ENCODE data around the gene EEF2. TPM values are rescaled to one million over a fixed set of nuclear protein-coding genes. Genes with fewer than 3 reads are reported as not detected.

EEF2 gene
- total RNA-seq, 1 donor from 2014 or later, result 2,896 TPM

DNA sequence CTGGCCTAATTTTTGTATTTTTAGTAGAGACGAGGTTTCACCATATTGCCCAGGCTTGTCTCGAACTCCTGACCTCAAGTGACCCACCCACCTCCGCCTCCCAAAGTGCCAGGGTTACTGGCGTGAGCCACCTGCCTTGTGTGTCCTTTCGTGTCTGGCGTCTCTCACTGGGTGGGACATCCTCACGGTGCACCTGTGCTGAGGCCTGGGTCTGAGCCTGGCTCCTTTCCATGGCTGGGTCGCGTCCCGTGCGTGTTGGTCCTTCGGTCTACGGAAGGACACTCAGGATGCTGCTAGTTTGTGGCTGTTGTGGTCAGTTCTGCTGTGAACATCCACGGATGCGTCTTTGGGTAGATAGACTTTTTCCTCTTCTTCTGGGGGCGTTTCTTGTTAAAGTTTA, 41.9 kb upstream of the EEF2 start:
- peaks cover 8% of the 10 kb centered on the region for H3K36me3 Mint-ChIP-seq (ENCODE audit: low read depth, unreplicated experiment)
- peaks cover 3% of the 10 kb centered on the region for H3K27me3 Mint-ChIP-seq (ENCODE audit: unreplicated experiment)
- TF ChIP-seq, protein P1, sequence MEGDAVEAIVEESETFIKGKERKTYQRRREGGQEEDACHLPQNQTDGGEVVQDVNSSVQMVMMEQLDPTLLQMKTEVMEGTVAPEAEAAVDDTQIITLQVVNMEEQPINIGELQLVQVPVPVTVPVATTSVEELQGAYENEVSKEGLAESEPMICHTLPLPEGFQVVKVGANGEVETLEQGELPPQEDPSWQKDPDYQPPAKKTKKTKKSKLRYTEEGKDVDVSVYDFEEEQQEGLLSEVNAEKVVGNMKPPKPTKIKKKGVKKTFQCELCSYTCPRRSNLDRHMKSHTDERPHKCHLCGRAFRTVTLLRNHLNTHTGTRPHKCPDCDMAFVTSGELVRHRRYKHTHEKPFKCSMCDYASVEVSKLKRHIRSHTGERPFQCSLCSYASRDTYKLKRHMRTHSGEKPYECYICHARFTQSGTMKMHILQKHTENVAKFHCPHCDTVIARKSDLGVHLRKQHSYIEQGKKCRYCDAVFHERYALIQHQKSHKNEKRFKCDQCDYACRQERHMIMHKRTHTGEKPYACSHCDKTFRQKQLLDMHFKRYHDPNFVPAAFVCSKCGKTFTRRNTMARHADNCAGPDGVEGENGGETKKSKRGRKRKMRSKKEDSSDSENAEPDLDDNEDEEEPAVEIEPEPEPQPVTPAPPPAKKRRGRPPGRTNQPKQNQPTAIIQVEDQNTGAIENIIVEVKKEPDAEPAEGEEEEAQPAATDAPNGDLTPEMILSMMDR (IDR thresholded peaks at IDR 0.05; ENCODE audit: unreplicated experiment), result no peak
- peak overlapping the region; percentile 80 for H3K4me3 Mint-ChIP-seq (ENCODE audit: unreplicated experiment)
- no peak overlapping the region for H3K27ac Mint-ChIP-seq (ENCODE audit: unreplicated experiment)
- DNase-seq (ENCODE audit: low spot score), result no peak
- H3K4me1 Mint-ChIP-seq (ENCODE audit: unreplicated experiment), result peaks cover 14% of the 10 kb centered on the region
- no peaks in the 10 kb centered on the region for H3K9me3 Mint-ChIP-seq (ENCODE audit: unreplicated experiment)

DNA sequence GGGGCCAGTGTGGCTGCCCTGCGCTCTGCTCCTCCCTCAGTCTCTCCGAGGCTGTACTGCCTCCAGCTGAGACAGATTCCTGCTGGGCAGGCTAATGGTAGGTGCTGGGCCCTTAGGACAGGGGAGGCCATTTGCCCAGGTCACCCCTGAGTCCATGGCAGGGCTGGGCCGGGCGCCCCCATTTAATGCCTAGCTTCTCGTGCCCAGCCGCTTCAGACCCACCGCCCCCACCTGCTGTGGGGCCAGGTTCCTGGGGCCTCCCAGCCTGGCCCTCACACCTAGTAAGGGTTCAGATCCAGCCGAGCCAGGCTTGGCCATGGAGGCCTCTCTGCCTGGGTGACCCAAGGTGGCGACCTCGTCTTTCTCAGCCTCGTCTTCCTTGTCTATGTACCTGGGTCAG, 40.1 kb upstream of the EEF2 start:
- TF ChIP-seq, protein P1 (IDR thresholded peaks at IDR 0.05; ENCODE audit: unreplicated experiment), result no peak
- peaks cover 16% of the 10 kb centered on the region for H3K36me3 Mint-ChIP-seq (ENCODE audit: low read depth, unreplicated experiment)
- H3K9me3 Mint-ChIP-seq (ENCODE audit: unreplicated experiment), result no peaks in the 10 kb centered on the region
- no peak overlapping the region for H3K4me3 Mint-ChIP-seq (ENCODE audit: unreplicated experiment)
- H3K27me3 Mint-ChIP-seq (ENCODE audit: unreplicated experiment), result peaks cover 3% of the 10 kb centered on the region
- no peak for DNase-seq (ENCODE audit: low spot score)
- H3K4me1 Mint-ChIP-seq (ENCODE audit: unreplicated experiment), result peaks cover 16% of the 10 kb centered on the region
- no peak overlapping the region for H3K27ac Mint-ChIP-seq (ENCODE audit: unreplicated experiment)

DNA sequence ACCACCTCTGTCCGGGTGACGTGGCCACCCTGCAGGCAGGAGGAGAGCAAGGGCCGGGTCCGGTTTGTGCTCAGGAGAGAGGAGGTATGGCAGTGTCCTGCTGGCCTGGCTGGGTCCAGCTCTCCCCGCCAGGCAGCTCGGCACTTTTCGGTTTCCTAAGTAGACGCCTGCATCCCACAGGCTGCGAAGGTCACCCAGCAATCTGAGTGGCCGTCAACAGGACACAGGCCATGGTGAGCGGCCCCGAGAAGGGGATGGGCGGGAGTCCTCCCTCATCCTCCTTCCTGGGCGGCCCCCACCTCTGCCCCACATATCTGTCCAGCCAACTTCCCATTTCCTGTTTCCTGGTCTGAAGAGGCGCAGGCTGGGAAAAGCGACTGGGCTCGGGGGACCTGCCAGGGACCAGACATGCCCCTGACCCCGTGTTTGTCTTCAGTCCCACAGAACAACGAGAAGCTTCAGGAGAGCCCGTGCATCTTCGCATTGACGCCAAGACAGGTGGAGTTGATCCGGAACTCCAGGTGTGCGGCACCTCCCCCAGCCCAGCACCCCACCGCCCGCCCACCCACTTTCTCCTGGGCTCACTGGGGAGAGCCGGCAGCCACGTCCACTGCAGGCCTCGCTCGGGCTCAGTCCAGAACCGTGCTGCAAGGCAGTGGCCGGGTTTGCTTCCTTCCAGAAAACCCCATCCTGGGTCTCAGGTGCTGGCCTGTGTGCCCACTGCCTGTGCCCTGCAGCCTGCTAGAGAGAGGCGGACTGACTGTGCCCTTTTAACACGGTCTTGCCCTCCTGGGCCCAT, 38.5 kb upstream of the EEF2 start:
- peak overlapping the region; percentile 38 for H3K27ac Mint-ChIP-seq (ENCODE audit: unreplicated experiment)
- TF ChIP-seq, protein P1 (IDR thresholded peaks at IDR 0.05; ENCODE audit: unreplicated experiment), result no peak
- H3K36me3 Mint-ChIP-seq (ENCODE audit: low read depth, unreplicated experiment), result peaks cover 16% of the 10 kb centered on the region
- H3K9me3 Mint-ChIP-seq (ENCODE audit: unreplicated experiment), result no peaks in the 10 kb centered on the region
- no peaks in the 10 kb centered on the region for H3K27me3 Mint-ChIP-seq (ENCODE audit: unreplicated experiment)
- H3K4me1 Mint-ChIP-seq (ENCODE audit: unreplicated experiment), result peaks cover 16% of the 10 kb centered on the region
- H3K4me3 Mint-ChIP-seq (ENCODE audit: unreplicated experiment), result peak overlapping the region; percentile 51
- DNase-seq (ENCODE audit: low spot score), result peak; percentile 50

DNA sequence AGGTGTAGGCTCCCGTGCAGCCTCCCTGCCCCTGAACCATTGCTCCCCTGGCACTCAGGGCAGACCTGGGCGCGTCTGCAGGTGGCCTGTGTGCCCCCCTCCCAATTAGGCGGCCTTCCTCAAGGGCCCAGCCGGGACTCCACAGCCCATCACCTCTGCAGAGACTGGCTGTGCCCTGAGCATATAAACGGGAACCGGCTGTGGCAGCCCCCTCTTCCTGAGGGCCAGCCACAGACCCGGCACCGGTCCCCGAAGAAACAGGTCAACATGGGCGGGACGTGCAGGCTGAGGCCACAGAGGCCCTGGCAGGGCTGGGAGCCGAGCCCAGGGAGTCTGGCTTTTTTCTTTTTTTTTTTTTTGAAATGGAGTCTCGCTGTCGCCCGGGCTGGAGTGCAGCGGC, 34.3 kb upstream of the EEF2 start:
- Mint-ChIP-seq H3K27ac (ENCODE audit: unreplicated experiment) (no peak overlapping the region), H3K9me3 (ENCODE audit: unreplicated experiment) (no peaks in the 10 kb centered on the region), H3K4me3 (ENCODE audit: unreplicated experiment) (no peak overlapping the region), H3K27me3 (ENCODE audit: unreplicated experiment) (no peaks in the 10 kb centered on the region), H3K4me1 (ENCODE audit: unreplicated experiment) (peaks cover 16% of the 10 kb centered on the region), H3K36me3 (ENCODE audit: low read depth, unreplicated experiment) (peaks cover 12% of the 10 kb centered on the region)
- DNase-seq (ENCODE audit: low spot score), result no peak
- TF ChIP-seq, protein P1 (IDR thresholded peaks at IDR 0.05; ENCODE audit: unreplicated experiment), result no peak

DNA sequence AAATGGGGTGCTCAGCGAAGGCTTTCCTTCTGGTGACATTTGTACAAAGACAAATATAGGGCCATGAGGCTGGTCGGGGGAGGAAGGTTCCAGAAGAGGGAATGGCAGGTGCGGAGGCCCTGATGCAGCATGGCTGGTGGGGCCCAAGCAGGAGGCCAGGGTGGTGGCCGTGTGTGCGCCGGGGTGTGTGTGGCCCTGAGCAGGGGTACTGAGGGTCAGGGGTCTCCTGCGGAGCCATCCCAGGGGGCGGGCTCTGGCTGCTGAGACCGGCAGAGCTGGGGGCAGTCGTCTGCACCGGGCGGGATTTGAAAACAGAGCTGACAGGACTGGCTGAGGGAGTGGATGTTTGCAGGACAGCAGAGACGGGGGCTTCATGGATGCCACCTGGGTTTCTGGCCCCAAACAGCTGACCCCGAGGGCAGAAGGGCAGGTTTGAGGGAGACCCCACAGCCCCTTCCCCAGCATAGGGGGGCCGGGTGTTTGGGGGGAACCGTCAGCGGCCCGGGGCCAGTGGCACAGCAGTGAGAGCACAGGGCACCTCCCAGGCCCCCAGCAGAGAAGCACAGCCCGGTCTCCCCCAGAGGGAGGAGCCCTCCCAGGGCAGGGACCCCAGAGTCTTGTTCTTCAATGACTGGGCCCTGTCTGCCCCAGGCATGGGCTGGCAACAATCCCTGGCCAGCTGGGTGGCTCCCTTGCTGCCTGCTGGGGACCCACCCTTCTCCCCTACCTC, 33.7 kb upstream of the EEF2 start:
- Mint-ChIP-seq H3K9me3 (ENCODE audit: unreplicated experiment) (no peaks in the 10 kb centered on the region), H3K27me3 (ENCODE audit: unreplicated experiment) (no peaks in the 10 kb centered on the region), H3K4me1 (ENCODE audit: unreplicated experiment) (peaks cover 11% of the 10 kb centered on the region), H3K36me3 (ENCODE audit: low read depth, unreplicated experiment) (peaks cover 8% of the 10 kb centered on the region), H3K27ac (ENCODE audit: unreplicated experiment) (no peak overlapping the region), H3K4me3 (ENCODE audit: unreplicated experiment) (no peak overlapping the region)
- TF ChIP-seq, protein P1 (IDR thresholded peaks at IDR 0.05; ENCODE audit: unreplicated experiment), result no peak
- DNase-seq (ENCODE audit: low spot score), result no peak

Measured in endothelial cell (in vitro differentiated cells).